ENCODE measurements around the gene KRT33B.

DNA sequence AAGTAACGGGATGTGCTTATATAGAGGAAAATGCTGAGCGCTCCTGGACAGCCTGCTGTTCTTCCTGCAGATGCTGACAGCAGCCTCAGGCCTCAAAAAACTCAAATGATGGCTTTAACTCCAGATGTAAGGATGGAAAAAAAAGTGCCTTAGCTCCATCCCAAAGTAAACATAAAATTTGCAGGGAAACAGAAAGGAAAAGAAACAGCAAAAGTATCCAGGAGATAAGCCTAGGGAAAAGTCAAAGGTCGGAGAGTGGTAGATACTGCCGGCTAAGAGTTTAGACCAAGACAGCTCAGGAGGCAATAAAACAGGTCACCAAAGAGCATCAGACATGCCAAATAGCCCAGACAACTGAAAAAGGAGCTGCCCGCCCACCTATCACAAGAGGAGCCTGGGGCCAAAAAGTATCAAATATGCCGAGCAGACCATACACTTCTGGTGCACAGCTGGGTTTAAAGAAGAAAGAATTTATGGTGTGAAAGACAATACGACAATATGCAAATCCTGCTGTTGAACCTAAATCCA lies 20.9 kb upstream of the KRT33B start:
- TF ChIP-seq, protein P1, sequence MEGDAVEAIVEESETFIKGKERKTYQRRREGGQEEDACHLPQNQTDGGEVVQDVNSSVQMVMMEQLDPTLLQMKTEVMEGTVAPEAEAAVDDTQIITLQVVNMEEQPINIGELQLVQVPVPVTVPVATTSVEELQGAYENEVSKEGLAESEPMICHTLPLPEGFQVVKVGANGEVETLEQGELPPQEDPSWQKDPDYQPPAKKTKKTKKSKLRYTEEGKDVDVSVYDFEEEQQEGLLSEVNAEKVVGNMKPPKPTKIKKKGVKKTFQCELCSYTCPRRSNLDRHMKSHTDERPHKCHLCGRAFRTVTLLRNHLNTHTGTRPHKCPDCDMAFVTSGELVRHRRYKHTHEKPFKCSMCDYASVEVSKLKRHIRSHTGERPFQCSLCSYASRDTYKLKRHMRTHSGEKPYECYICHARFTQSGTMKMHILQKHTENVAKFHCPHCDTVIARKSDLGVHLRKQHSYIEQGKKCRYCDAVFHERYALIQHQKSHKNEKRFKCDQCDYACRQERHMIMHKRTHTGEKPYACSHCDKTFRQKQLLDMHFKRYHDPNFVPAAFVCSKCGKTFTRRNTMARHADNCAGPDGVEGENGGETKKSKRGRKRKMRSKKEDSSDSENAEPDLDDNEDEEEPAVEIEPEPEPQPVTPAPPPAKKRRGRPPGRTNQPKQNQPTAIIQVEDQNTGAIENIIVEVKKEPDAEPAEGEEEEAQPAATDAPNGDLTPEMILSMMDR (IDR thresholded peaks at IDR 0.05; ENCODE audit: low read depth, low read length) = no peak
- no peak for TF ChIP-seq EZH2phosphoT487 (IDR thresholded peaks at IDR 0.05; ENCODE audit: low read depth)
